Stimulated activated CD4-positive, alpha-beta T cell treated with anti-CD3 and anti-CD28 coated beads, TNF-alpha, amount 100 ng/mL, for 48 hours (primary cell): ENCODE data around the gene HERPUD1.
"Not testable (repeated sequence)": the region's sequence is repeated elsewhere in the genome, so short reads cannot be mapped to it uniquely, and the experiment has no call there.

ENCODE experiments used
- DNase-seq, 3 donors: peaks; one replicate each; pipeline ENCODE4 v3.0.0-alpha.2; 2020; ENCODE audit warnings: low read depth in 3 of 3

Gene HERPUD1

GRCh38 chr16:56931892-56932720 lies at the start of gene HERPUD1:
Gene HERPUD1 (plus strand): TSS chr16:56932142. CDS start chr16:56932245, 103 bp downstream.
- peak; percentile 98 to 99 (median 98) for DNase-seq

GRCh38 chr16:56883586-56883985 lies 48.4 kb upstream of the HERPUD1 start:
- DNase-seq: no peak

GRCh38 chr16:56884026-56884582 lies 47.8 kb upstream of the HERPUD1 start:
- no peak for DNase-seq

- not testable (repeated sequence) for DNase-seq
Measured at GRCh38 chr16:56884929-56885328, 47.0 kb upstream of the HERPUD1 start.

- DNase-seq: no peak
Measured at GRCh38 chr16:56885446-56886162, 46.3 kb upstream of the HERPUD1 start.

GRCh38 chr16:56886296-56886695 lies 45.6 kb upstream of the HERPUD1 start:
- no peak for DNase-seq

GRCh38 chr16:56886826-56887225 lies 45.1 kb upstream of the HERPUD1 start:
- no peak for DNase-seq

GRCh38 chr16:56888806-56889205 lies 43.1 kb upstream of the HERPUD1 start:
- DNase-seq: no peak

GRCh38 chr16:56889206-56889605 lies 42.7 kb upstream of the HERPUD1 start:
- no peak for DNase-seq

GRCh38 chr16:56891685-56892084 lies 40.3 kb upstream of the HERPUD1 start:
- DNase-seq: no peak

- no peak for DNase-seq
Measured at GRCh38 chr16:56892705-56893104, 39.2 kb upstream of the HERPUD1 start.

- DNase-seq: no peak
Measured at GRCh38 chr16:56894331-56894917, 37.5 kb upstream of the HERPUD1 start.

GRCh38 chr16:56895813-56896212 lies 36.1 kb upstream of the HERPUD1 start:
- DNase-seq: no peak

- DNase-seq: no peak
Measured at GRCh38 chr16:56896244-56896643, 35.7 kb upstream of the HERPUD1 start.

- no peak for DNase-seq
Measured at GRCh38 chr16:56897026-56897799, 34.7 kb upstream of the HERPUD1 start.

GRCh38 chr16:56898847-56899246 lies 33.1 kb upstream of the HERPUD1 start:
- no peak for DNase-seq

- DNase-seq: no peak
Measured at GRCh38 chr16:56903866-56904265, 28.1 kb upstream of the HERPUD1 start.

- no peak for DNase-seq
Measured at GRCh38 chr16:56907401-56907800, 24.5 kb upstream of the HERPUD1 start.

GRCh38 chr16:56909527-56909979 lies 22.4 kb upstream of the HERPUD1 start:
- no peak for DNase-seq

- no peak for DNase-seq
Measured at GRCh38 chr16:56910112-56910511, 21.8 kb upstream of the HERPUD1 start.
